HepG2 (cell line): ENCODE results near the gene SAE1. TPM values are rescaled to one million over a fixed set of nuclear protein-coding genes. Genes with fewer than 3 reads are reported as not detected.

Experiments
- CENPX ChIP-seq: sonication (generic); formaldehyde crosslinking; IDR thresholded peaks from 2 replicates; pipeline ENCODE4 v1.9.0; 2021; ENCODE audit warnings: mild to moderate bottlenecking, missing genetic modification reagents, moderate library complexity
- E2F5 ChIP-seq: sonication (generic); formaldehyde crosslinking; conservative IDR thresholded peaks from 2 replicates; pipeline ENCODE4 v1.4.0; 2020; ENCODE audit warnings: missing genetic modification reagents
- EZH2 ChIP-seq: conservative IDR thresholded peaks from 2 replicates; pipeline ENCODE4 v1.6.1; 2012; ENCODE audit warnings: mild to moderate bottlenecking, low read depth, low read length, moderate library complexity
- JUND ChIP-seq: sonication (generic); formaldehyde crosslinking; IDR thresholded peaks from 2 replicates; pipeline ENCODE4 v1.8.0; 2022; ENCODE audit warnings: mild to moderate bottlenecking, missing genetic modification reagents
- PAF1 ChIP-seq: IDR thresholded peaks from 2 replicates; pipeline ENCODE4 v1.6.1; 2016; ENCODE audit warnings: missing genetic modification reagents, missing compliant biosample characterization
- POLR2AphosphoS5 ChIP-seq: IDR thresholded peaks from 2 replicates; pipeline ENCODE4 v1.6.1; 2012; ENCODE audit warnings: low read depth, low read length
- TEAD2 ChIP-seq: sonication (generic); formaldehyde crosslinking; IDR thresholded peaks from 2 replicates; pipeline ENCODE4 v1.9.0; 2021; ENCODE audit warnings: missing genetic modification reagents
- TOE1 ChIP-seq: sonication (generic); formaldehyde crosslinking; IDR thresholded peaks from 2 replicates; pipeline ENCODE4 v1.4.0; 2020; ENCODE audit warnings: mild to moderate bottlenecking, missing genetic modification reagents
- ZFP90 ChIP-seq: sonication (generic); formaldehyde crosslinking; IDR thresholded peaks from 2 replicates; pipeline ENCODE4 v1.8.0; 2022; ENCODE audit warnings: missing genetic modification reagents, mild to moderate bottlenecking, inconsistent platforms, borderline replicate concordance
- ZNF101 ChIP-seq: sonication (generic); formaldehyde crosslinking; IDR thresholded peaks from 2 replicates; pipeline ENCODE4 v1.4.0; 2020; ENCODE audit warnings: mild to moderate bottlenecking, low read depth, missing genetic modification reagents, borderline replicate concordance
- ZNF121 ChIP-seq: sonication (generic); formaldehyde crosslinking; IDR thresholded peaks from 2 replicates; pipeline ENCODE4 v1.5.0; 2020; ENCODE audit warnings: mild to moderate bottlenecking, missing genetic modification reagents
- ZNF136 ChIP-seq: sonication (generic); formaldehyde crosslinking; IDR thresholded peaks from 2 replicates; pipeline ENCODE4 v1.8.1; 2022; ENCODE audit warnings: low read depth, mild to moderate bottlenecking, moderate library complexity, missing genetic modification reagents
- ZNF20 ChIP-seq: sonication (generic); formaldehyde crosslinking; IDR thresholded peaks from 2 replicates; pipeline ENCODE4 v1.4.0; 2020; ENCODE audit warnings: mild to moderate bottlenecking, moderate library complexity, missing genetic modification reagents
- ZNF432 ChIP-seq: sonication (generic); formaldehyde crosslinking; IDR thresholded peaks from 2 replicates; pipeline ENCODE4 v1.5.0; 2020; ENCODE audit warnings: missing genetic modification reagents, mild to moderate bottlenecking, borderline replicate concordance
- ZNF619 ChIP-seq: sonication (generic); formaldehyde crosslinking; IDR thresholded peaks from 2 replicates; pipeline ENCODE4 v1.4.0; 2020; ENCODE audit warnings: mild to moderate bottlenecking, missing genetic modification reagents
- ZNF724P ChIP-seq: sonication (generic); formaldehyde crosslinking; IDR thresholded peaks from 2 replicates; pipeline ENCODE4 v1.8.0; 2022; ENCODE audit warnings: missing genetic modification reagents, borderline replicate concordance
- ZSCAN30 ChIP-seq: sonication (generic); formaldehyde crosslinking; IDR thresholded peaks from 2 replicates; pipeline ENCODE4 v1.5.0; 2020; ENCODE audit warnings: mild to moderate bottlenecking, missing genetic modification reagents
- polyA plus RNA-seq, 8 experiments: library from polyadenylated mRNA; depleted of rRNA in 3 of 8; stranded (reverse) in 7 of 8; unstranded in 1 of 8; fragments of >200 nt; fragmentation: Illumina TruSeq in 4 of 8; extraction: Trizol in 4 of 8; gene quantifications; 2 replicates each; pipeline versions ENCODE4 v1.2.1 to v1.2.3, GENCODE V29; 2011 to 2016; ENCODE audit warnings: low read depth in 4 of 8, missing spikeins in 1 of 8, mixed read lengths in 1 of 8; ENCODE audit not compliant: insufficient read depth in 1 of 8
- total RNA-seq, 5 experiments: library from RNA; depleted of rRNA; stranded (reverse); fragments of >200 nt; fragmentation: Illumina TruSeq; extraction: Trizol; gene quantifications; 2 replicates each; pipeline ENCODE4 v1.2.3, GENCODE V29; 2016; ENCODE audit warnings: low read depth in 1 of 5
- TF ChIP-seq, protein P1 (sequence below): sonication (generic); formaldehyde crosslinking; IDR thresholded peaks from 2 replicates; pipeline ENCODE4 v1.9.0; 2021; ENCODE audit warnings: missing genetic modification reagents, borderline replicate concordance
- TF ChIP-seq, protein P2 (sequence below): sonication (generic); formaldehyde crosslinking; IDR thresholded peaks from 2 replicates; pipeline ENCODE4 v1.8.1; 2023; ENCODE audit warnings: mild to moderate bottlenecking, missing genetic modification reagents

The SAE1 gene
- total and polyA plus RNA-seq, 2 of the 13 experiments (the other 11 are each of a cell fraction or from before 2014, with no cell fraction given) = 87.6 to 197 TPM

DNA sequence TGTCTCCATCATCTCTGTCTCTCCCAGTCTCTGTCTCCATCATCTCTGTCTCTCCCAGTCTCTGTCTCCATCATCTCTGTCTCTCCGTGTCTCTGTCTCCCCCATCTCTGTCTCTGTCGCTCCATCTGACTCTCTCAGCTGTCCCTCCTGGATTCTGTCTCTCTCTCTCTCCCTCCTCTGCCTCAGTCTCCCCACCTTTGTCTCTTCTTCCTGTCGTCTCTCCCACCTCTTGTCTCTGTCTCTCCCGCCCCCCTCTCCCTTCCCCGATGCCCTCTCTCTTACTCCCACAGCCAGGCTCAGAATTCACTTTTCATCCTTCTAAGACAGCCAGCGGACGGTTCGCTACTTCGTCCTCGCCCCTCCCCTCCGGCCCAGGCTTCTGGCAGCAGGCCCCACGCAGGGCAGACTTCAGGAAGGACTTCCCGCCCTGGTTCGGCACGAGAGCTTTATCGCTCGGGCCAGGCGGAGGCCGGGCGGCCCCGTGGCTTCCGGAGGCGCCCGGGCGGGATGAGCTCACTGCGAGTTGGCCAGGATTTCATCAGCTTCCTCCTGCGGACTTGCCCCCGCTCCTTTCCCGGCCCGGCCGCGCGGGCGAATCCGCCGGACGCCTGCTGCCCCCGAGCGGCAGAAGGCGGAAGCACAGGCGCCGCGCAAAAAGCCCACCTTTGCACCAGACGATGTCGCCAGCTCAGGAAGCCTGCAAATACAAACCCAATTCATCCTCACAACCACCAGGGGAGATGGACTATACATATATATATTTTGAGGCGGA, 113.3 kb downstream of the SAE1 start (continued):
- TF ChIP-seq, protein P1, sequence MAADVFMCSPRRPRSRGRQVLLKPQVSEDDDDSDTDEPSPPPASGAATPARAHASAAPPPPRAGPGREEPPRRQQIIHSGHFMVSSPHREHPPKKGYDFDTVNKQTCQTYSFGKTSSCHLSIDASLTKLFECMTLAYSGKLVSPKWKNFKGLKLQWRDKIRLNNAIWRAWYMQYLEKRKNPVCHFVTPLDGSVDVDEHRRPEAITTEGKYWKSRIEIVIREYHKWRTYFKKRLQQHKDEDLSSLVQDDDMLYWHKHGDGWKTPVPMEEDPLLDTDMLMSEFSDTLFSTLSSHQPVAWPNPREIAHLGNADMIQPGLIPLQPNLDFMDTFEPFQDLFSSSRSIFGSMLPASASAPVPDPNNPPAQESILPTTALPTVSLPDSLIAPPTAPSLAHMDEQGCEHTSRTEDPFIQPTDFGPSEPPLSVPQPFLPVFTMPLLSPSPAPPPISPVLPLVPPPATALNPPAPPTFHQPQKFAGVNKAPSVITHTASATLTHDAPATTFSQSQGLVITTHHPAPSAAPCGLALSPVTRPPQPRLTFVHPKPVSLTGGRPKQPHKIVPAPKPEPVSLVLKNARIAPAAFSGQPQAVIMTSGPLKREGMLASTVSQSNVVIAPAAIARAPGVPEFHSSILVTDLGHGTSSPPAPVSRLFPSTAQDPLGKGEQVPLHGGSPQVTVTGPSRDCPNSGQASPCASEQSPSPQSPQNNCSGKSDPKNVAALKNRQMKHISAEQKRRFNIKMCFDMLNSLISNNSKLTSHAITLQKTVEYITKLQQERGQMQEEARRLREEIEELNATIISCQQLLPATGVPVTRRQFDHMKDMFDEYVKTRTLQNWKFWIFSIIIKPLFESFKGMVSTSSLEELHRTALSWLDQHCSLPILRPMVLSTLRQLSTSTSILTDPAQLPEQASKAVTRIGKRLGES (CRISPR knock-in tag) = no peak; the same call in 1 of the 2 replicates
- TF ChIP-seq ZNF101 (CRISPR knock-in tag) (no peak), ZNF121 (CRISPR knock-in tag) (peak; percentile 78), CENPX (CRISPR knock-in tag) (no peak), PAF1 (CRISPR knock-in tag) (no peak), ZNF619 (CRISPR knock-in tag) (peak; percentile 94), TEAD2 (no peak), POLR2AphosphoS5 (no peak), ZSCAN30 (CRISPR knock-in tag) (no peak), JUND (CRISPR knock-in tag) (peak; percentile 85; the same call in 1 of the 2 replicates), ZNF432 (CRISPR knock-in tag) (no peak), ZNF136 (CRISPR knock-in tag) (no peak), ZFP90 (CRISPR knock-in tag) (peak; percentile 91; the same call in 1 of the 2 replicates), ZNF20 (CRISPR knock-in tag) (0 out of 2 replicates have a peak, but pooled peaks have one; percentile 74), TOE1 (CRISPR knock-in tag) (0 out of 2 replicates have a peak, but pooled peaks have one; percentile 54), ZNF724P (CRISPR knock-in tag) (peak; percentile 62), EZH2 (no peak), E2F5 (CRISPR knock-in tag) (0 out of 2 replicates have a peak, but pooled peaks have one; percentile 24)
- TF ChIP-seq, protein P2, sequence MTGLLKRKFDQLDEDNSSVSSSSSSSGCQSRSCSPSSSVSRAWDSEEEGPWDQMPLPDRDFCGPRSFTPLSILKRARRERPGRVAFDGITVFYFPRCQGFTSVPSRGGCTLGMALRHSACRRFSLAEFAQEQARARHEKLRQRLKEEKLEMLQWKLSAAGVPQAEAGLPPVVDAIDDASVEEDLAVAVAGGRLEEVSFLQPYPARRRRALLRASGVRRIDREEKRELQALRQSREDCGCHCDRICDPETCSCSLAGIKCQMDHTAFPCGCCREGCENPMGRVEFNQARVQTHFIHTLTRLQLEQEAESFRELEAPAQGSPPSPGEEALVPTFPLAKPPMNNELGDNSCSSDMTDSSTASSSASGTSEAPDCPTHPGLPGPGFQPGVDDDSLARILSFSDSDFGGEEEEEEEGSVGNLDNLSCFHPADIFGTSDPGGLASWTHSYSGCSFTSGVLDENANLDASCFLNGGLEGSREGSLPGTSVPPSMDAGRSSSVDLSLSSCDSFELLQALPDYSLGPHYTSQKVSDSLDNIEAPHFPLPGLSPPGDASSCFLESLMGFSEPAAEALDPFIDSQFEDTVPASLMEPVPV (CRISPR knock-in tag) = 0 out of 2 replicates have a peak, but pooled peaks have one; percentile 59
